Fibroblast of lung (primary cell): Measurements from ENCODE around the gene ACBD6. TPM values are rescaled to one million over a fixed set of nuclear protein-coding genes. Genes with fewer than 3 reads are reported as not detected.

Experiments
- DNase-seq, 2 donors: peaks; one replicate each; pipeline versions ENCODE4 v3.0.0 to v3.0.0-alpha.2; 2010; ENCODE audit warnings: low read depth in 2 of 2
- H2AFZ ChIP-seq: 2 replicates; pipeline ENCODE4 v1.5.1; 2012; ENCODE audit warnings: low read length, control low read depth, inconsistent platforms
- H3K27ac ChIP-seq: 2 replicates; pipeline ENCODE4 v1.5.1; 2011; ENCODE audit warnings: low read length, control low read depth; ENCODE audit not compliant: insufficient read depth
- H3K27me3 ChIP-seq: 2 replicates; pipeline ENCODE4 v1.5.1; 2011; ENCODE audit warnings: mild to moderate bottlenecking, low read length; ENCODE audit not compliant: control insufficient read depth, insufficient read depth
- H3K36me3 ChIP-seq: 2 replicates; pipeline ENCODE4 v1.5.1; 2011; ENCODE audit warnings: low read length; ENCODE audit not compliant: control insufficient read depth, insufficient read depth
- H3K4me1 ChIP-seq: 2 replicates; pipeline ENCODE4 v1.5.1; 2011; ENCODE audit warnings: low read length; ENCODE audit not compliant: control insufficient read depth, insufficient read depth; ENCODE audit errors: extremely low read depth
- H3K4me2 ChIP-seq: 2 replicates; pipeline ENCODE4 v1.5.1; 2011; ENCODE audit warnings: low read length, control low read depth; ENCODE audit not compliant: insufficient read depth; ENCODE audit errors: extremely low read depth
- H3K4me3 ChIP-seq, 4 experiments: fragments of 200-600 bp in 1 of 4; sonication (generic) in 1 of 4; replicated peaks in 1 of 4; 2 replicates each; pipeline ENCODE4 v1.5.1; 2011 to 2016; ENCODE audit warnings: low read length in 4 of 4, low read depth in 3 of 4, mild to moderate bottlenecking in 3 of 4, control low read depth in 2 of 4, inconsistent platforms in 1 of 4, mixed read lengths in 1 of 4; ENCODE audit not compliant: insufficient read depth in 1 of 4; ENCODE audit errors: control extremely low read depth in 1 of 4
- H3K79me2 ChIP-seq: 2 replicates; pipeline ENCODE4 v1.5.1; 2012; ENCODE audit warnings: mild to moderate bottlenecking, low read length, inconsistent platforms; ENCODE audit not compliant: control insufficient read depth, insufficient read depth
- H3K9ac ChIP-seq: 2 replicates; pipeline ENCODE4 v1.5.1; 2011; ENCODE audit warnings: mild to moderate bottlenecking, low read length, control low read depth; ENCODE audit not compliant: insufficient read depth
- H3K9me3 ChIP-seq: 2 replicates; pipeline ENCODE4 v1.5.1; 2012; ENCODE audit warnings: low read depth, low read length; ENCODE audit not compliant: control insufficient read depth, insufficient read depth
- H4K20me1 ChIP-seq: 2 replicates; pipeline ENCODE4 v1.5.1; 2011; ENCODE audit warnings: low read length; ENCODE audit not compliant: control insufficient read depth, insufficient read depth; ENCODE audit errors: extremely low read depth
- EZH2 ChIP-seq: IDR thresholded peaks from 2 replicates; pipeline ENCODE4 v1.5.1; 2012; ENCODE audit warnings: low read length, control low read depth, mild to moderate bottlenecking; ENCODE audit errors: missing control alignments
- polyA plus RNA-seq, 2 donors: library from polyadenylated mRNA; depleted of rRNA in 1 of 2; stranded (reverse) in 1 of 2; unstranded in 1 of 2; fragments of >200 nt; gene quantifications; 2 replicates each; pipeline ENCODE4 v1.2.1, GENCODE V29; 2011 to 2012; ENCODE audit warnings: missing spikeins in 1 of 2
- total RNA-seq: library from RNA; depleted of rRNA; stranded (reverse); fragments of >200 nt; gene quantifications from 2 replicates; pipeline ENCODE4 v1.2.1, GENCODE V29; 2014
- TF ChIP-seq, protein P1 (sequence below), 2 donors: IDR thresholded peaks in 1 of 2; conservative IDR thresholded peaks in 1 of 2; 1 replicate in 1 of 2; 2 replicates in 1 of 2; pipeline ENCODE4 v1.5.1; 2011 to 2012; ENCODE audit warnings: low read length in 2 of 2, control low read depth in 1 of 2, inconsistent platforms in 1 of 2, low read depth in 1 of 2, mild to moderate bottlenecking in 1 of 2

The ACBD6 gene
- total and polyA plus RNA-seq, 2 donors (not counting 1 experiment from before 2014, with no cell fraction given): 63.4 to 78.7 TPM

DNA sequence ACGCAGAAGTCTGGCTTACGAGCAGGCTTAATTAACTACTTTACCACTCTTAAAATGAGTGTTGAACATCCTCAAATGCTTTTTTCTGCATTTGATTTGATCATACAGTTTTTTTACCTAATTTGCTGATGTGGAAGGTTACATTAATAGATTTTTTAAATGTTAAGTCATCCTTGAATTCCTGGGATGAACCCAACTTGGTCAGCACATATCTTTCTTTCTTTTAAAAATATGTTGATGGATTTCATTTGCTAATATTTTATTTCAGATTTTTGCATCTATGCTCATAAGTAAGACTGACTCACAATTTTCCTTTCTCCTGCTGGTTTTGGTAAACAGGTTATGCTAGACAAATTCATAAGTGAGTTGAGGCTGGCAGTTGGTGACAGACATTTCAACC is 189.5 kb downstream of the ACBD6 start:
- peaks cover 4% of the 10 kb centered on the region for H3K4me1 ChIP-seq
- DNase-seq: peak in 1 of 2 donors; percentile 24

DNA sequence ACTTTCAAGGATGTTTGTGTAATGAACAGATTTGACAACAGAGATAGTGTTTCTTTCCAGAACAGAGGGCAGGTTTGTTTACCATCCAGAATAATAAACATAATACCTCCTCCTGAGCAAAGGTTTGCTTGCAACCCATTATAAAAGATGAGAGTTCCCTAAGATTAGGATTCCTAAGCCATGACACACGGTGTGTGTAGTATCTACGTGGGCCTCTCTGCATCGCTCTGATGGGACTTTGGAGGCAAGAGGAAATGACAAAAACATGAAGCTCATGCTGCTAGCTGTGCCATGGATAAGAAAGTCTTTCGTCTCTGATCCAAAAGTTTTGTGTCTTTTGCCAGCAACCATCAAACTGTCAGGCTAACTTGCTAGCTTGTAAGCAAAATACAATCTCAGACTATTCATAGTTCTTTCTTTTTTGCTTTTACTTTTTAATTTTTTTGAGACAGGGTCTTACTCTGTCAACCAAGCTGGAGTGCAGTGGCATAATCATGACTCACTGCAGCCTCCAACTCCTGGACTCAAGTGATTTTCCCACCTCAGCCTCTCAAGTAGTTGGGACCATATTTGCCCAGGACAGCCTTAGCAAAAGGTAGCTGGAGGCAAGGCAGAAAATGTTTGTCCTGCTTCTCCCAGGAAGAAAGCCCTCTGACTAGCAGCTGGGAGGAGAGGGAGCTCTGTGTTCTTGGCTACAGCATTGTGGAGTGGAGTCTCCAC is 191.2 kb downstream of the ACBD6 start:
- no peak overlapping the region for H3K4me3 ChIP-seq
- H4K20me1 ChIP-seq: no peaks in the 10 kb centered on the region
- DNase-seq: peak in 1 of 2 donors; percentile 62
- H3K27me3 ChIP-seq: no peaks in the 10 kb centered on the region
- no peaks in the 10 kb centered on the region for H3K36me3 ChIP-seq
- no peak overlapping the region for H2AFZ ChIP-seq
- H3K79me2 ChIP-seq: no peaks in the 10 kb centered on the region
- H3K4me2 ChIP-seq: no peak overlapping the region
- TF ChIP-seq, protein P1, sequence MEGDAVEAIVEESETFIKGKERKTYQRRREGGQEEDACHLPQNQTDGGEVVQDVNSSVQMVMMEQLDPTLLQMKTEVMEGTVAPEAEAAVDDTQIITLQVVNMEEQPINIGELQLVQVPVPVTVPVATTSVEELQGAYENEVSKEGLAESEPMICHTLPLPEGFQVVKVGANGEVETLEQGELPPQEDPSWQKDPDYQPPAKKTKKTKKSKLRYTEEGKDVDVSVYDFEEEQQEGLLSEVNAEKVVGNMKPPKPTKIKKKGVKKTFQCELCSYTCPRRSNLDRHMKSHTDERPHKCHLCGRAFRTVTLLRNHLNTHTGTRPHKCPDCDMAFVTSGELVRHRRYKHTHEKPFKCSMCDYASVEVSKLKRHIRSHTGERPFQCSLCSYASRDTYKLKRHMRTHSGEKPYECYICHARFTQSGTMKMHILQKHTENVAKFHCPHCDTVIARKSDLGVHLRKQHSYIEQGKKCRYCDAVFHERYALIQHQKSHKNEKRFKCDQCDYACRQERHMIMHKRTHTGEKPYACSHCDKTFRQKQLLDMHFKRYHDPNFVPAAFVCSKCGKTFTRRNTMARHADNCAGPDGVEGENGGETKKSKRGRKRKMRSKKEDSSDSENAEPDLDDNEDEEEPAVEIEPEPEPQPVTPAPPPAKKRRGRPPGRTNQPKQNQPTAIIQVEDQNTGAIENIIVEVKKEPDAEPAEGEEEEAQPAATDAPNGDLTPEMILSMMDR (conservative IDR thresholded peaks at IDR 0.05 in 1 of 2, IDR thresholded peaks at IDR 0.05 in 1 of 2; ENCODE audit: low read depth in 1 of 2, low read length in 2 of 2): no peak
- TF ChIP-seq EZH2: no peak
- no peaks in the 10 kb centered on the region for H3K9me3 ChIP-seq
- H3K4me1 ChIP-seq: peaks cover 4% of the 10 kb centered on the region
- H3K9ac ChIP-seq: no peak overlapping the region
- no peak overlapping the region for H3K27ac ChIP-seq

More for the DNA sequence above, 189.5 kb downstream of the ACBD6 start:
- TF ChIP-seq, protein P1 (conservative IDR thresholded peaks at IDR 0.05 in 1 of 2, IDR thresholded peaks at IDR 0.05 in 1 of 2; ENCODE audit: low read depth in 1 of 2, low read length in 2 of 2): no peak
- no peak for TF ChIP-seq EZH2
- H3K27me3 ChIP-seq: no peaks in the 10 kb centered on the region
- no peaks in the 10 kb centered on the region for H3K9me3 ChIP-seq
- no peak overlapping the region for H3K4me2 ChIP-seq
- H3K36me3 ChIP-seq: no peaks in the 10 kb centered on the region
- no peak overlapping the region for H3K27ac ChIP-seq
- no peak overlapping the region for H2AFZ ChIP-seq
- H3K9ac ChIP-seq: no peak overlapping the region
- no peaks in the 10 kb centered on the region for H4K20me1 ChIP-seq
- no peaks in the 10 kb centered on the region for H3K79me2 ChIP-seq
- H3K4me3 ChIP-seq: no peak overlapping the region

DNA sequence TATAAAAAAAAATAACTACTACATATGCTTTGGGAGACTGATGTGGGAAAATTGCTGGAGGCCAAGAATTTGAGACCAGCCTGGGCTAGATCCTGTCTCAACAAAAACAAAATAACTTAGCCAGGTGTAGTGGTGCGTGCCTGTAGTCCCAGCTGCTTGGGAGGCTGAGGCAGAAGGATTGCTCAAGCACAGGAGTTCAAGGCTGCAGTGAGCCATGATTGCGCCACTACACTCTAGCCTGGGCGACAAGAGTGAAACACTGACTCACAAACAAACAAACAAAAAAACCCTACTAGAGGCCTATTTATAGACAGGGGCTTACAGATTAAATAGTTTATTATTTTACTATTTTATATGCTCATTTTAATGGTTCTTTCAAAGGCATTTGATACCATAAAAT is 192.3 kb downstream of the ACBD6 start:
- Histone ChIP-seq H3K4me3 (no peak overlapping the region), H3K79me2 (no peaks in the 10 kb centered on the region), H3K4me1 (peaks cover 4% of the 10 kb centered on the region), H4K20me1 (no peaks in the 10 kb centered on the region), H2AFZ (no peak overlapping the region), H3K27me3 (no peaks in the 10 kb centered on the region), H3K9me3 (no peaks in the 10 kb centered on the region), H3K4me2 (no peak overlapping the region), H3K9ac (no peak overlapping the region), H3K36me3 (no peaks in the 10 kb centered on the region), H3K27ac (no peak overlapping the region)
- DNase-seq: peak; percentile 17 to 53
- TF ChIP-seq, protein P1 (conservative IDR thresholded peaks at IDR 0.05 in 1 of 2, IDR thresholded peaks at IDR 0.05 in 1 of 2; ENCODE audit: low read depth in 1 of 2, low read length in 2 of 2): no peak
- no peak for TF ChIP-seq EZH2
